Epithelial cell of alveolus of lung (primary cell): ENCODE data around the gene AQP6. TPM values are rescaled to one million over a fixed set of nuclear protein-coding genes. Genes with fewer than 3 reads are reported as not detected.

Source experiments
- total RNA-seq: library from RNA; depleted of rRNA; stranded (reverse); fragments of >200 nt; gene quantifications from 2 replicates; pipeline ENCODE4 v1.2.1, GENCODE V29; 2015

The AQP6 gene
- not detected in 2 replicates for total RNA-seq

GRCh38 chr12:49972641-49973360 lies at the start of gene AQP6:
Gene AQP6 (plus strand): TSS chr12:49972947. CDS start chr12:49973174, 227 bp downstream.

GRCh38 chr12:49950273-49951251 lies 22.2 kb upstream of the AQP6 start, which contains the start of gene AQP2:
Gene AQP2 (plus strand): TSS chr12:49950737. CDS start chr12:49950831, 94 bp downstream.

GRCh38 chr12:49961111-49961922 lies 11.4 kb upstream of the AQP6 start, which contains the start of gene AQP5:
Gene AQP5 (plus strand): TSS chr12:49961872. CDS start chr12:49962018, 146 bp downstream.

GRCh38 chr12:50025187-50026059 lies 52.7 kb downstream of the AQP6 start, which contains the start of gene RACGAP1:
Gene RACGAP1 (minus strand): TSS chr12:50025494. CDS start chr12:50016715, 8,779 bp downstream.

Other genes with a start within 250 kb of the AQP6 start
- 327 and 420 TPM in 2 replicates for gene TMBIM6, start 231.4 kb upstream of the AQP6 start, total RNA-seq
- gene NCKAP5L, start 144.5 kb upstream of the AQP6 start, total RNA-seq, result 19.5 and 28.3 TPM in 2 replicates
- gene BCDIN3D, start 129.8 kb upstream of the AQP6 start, total RNA-seq, result 2.6 and 4.2 TPM in 2 replicates
- 3.5 and 15.8 TPM in 2 replicates for gene FAIM2, start 69.0 kb upstream of the AQP6 start, total RNA-seq
- not detected in 2 replicates for gene AQP2, start 22.2 kb upstream of the AQP6 start, total RNA-seq
- not detected in 2 replicates for gene AQP5, start 11.1 kb upstream of the AQP6 start, total RNA-seq
- gene RACGAP1, start 52.5 kb downstream of the AQP6 start, total RNA-seq, result 24.2 and 43.2 TPM in 2 replicates
- gene ASIC1, start 84.6 kb downstream of the AQP6 start, total RNA-seq, result 3.1 and 14.3 TPM in 2 replicates
- gene SMARCD1, start 112.4 kb downstream of the AQP6 start, total RNA-seq, result 56.8 and 108 TPM in 2 replicates
- 0.16 TPM in 1 of 2 replicates, not detected in the other for gene GPD1, start 131.1 kb downstream of the AQP6 start, total RNA-seq
- gene COX14, start 139.3 kb downstream of the AQP6 start, total RNA-seq, result 19.8 and 48.6 TPM in 2 replicates
- 26.3 and 42.0 TPM in 2 replicates for gene CERS5, start 194.4 kb downstream of the AQP6 start, total RNA-seq